Neural cell (in vitro differentiated cells): Measurements from ENCODE around the gene SLIT3. TPM values are rescaled to one million over a fixed set of nuclear protein-coding genes. Genes with fewer than 3 reads are reported as not detected.

Experiments used
- H2AFZ ChIP-seq: fragments of 200-600, 300-800 bp; sonication (generic), shearing (Covaris generic); 2 replicates; pipeline ENCODE4 v1.6.0; 2014; ENCODE audit warnings: low read depth, mild to moderate bottlenecking, antibody characterized with exemption, low read length, moderate library complexity
- H3F3A ChIP-seq: fragments of 200-600 bp; shearing (Covaris generic); 2 replicates; pipeline ENCODE4 v1.6.1; 2016; ENCODE audit warnings: mild to moderate bottlenecking, moderate library complexity, mixed read lengths, antibody characterized with exemption, low read length; ENCODE audit not compliant: insufficient read depth, poor library complexity, severe bottlenecking
- H3K27ac ChIP-seq: fragments of 200-600, 300-800 bp; sonication (generic), shearing (Covaris generic); 2 replicates; pipeline ENCODE4 v1.5.1; 2014; ENCODE audit warnings: mild to moderate bottlenecking, low read length, moderate library complexity
- H3K27me3 ChIP-seq: fragments of 300-800, 200-600 bp; sonication (generic), shearing (Covaris generic); 2 replicates; pipeline ENCODE4 v1.6.0; 2014; ENCODE audit warnings: mild to moderate bottlenecking, low read depth, low read length, moderate library complexity; ENCODE audit not compliant: insufficient read depth
- H3K36me3 ChIP-seq: fragments of 300-800, 200-600 bp; sonication (generic), shearing (Covaris generic); 2 replicates; pipeline ENCODE4 v1.5.1; 2014; ENCODE audit warnings: mild to moderate bottlenecking, antibody characterized with exemption, low read length, moderate library complexity; ENCODE audit not compliant: insufficient read depth
- H3K4me2 ChIP-seq: fragments of 300-800, 200-600 bp; sonication (generic), shearing (Covaris generic); 2 replicates; pipeline ENCODE4 v1.6.0; 2014; ENCODE audit warnings: mild to moderate bottlenecking, low read length
- H3K4me3 ChIP-seq: fragments of 300-800, 200-600 bp; sonication (generic), shearing (Covaris generic); 2 replicates; pipeline ENCODE4 v1.5.1; 2014; ENCODE audit warnings: mild to moderate bottlenecking, low read length, moderate library complexity
- H3K79me2 ChIP-seq: fragments of 200-600 bp; shearing (Covaris generic); replicated peaks from 2 replicates; pipeline ENCODE4 v1.6.0; 2014; ENCODE audit warnings: mild to moderate bottlenecking, low read length, moderate library complexity; ENCODE audit not compliant: insufficient read depth
- H3K9ac ChIP-seq: fragments of 300-800, 200-600 bp; sonication (generic), shearing (Covaris generic); 2 replicates; pipeline ENCODE4 v1.6.1; 2016; ENCODE audit warnings: mild to moderate bottlenecking, low read length, mixed read lengths
- H3K9me2 ChIP-seq: fragments of 200-600 bp; shearing (Covaris generic); 2 replicates; pipeline ENCODE4 v1.6.1; 2016; ENCODE audit warnings: mild to moderate bottlenecking, low read length, mixed read lengths; ENCODE audit not compliant: insufficient read depth
- H3K9me3 ChIP-seq: fragments of 200-600, 300-800 bp; sonication (generic), shearing (Covaris generic); 2 replicates; pipeline ENCODE4 v1.6.1; 2016; ENCODE audit warnings: mild to moderate bottlenecking, mixed run types, low read length, moderate library complexity, mixed read lengths
- H4K20me1 ChIP-seq: fragments of 200-600 bp; shearing (Covaris generic); 2 replicates; pipeline ENCODE4 v1.6.1; 2016; ENCODE audit warnings: mild to moderate bottlenecking, mixed run types; ENCODE audit not compliant: insufficient read depth
- CTCF ChIP-seq: fragments of 450-650 bp; IDR thresholded peaks from 2 replicates; pipeline ENCODE4 v1.5.1; 2014; ENCODE audit warnings: antibody characterized with exemption, mild to moderate bottlenecking, moderate library complexity; ENCODE audit not compliant: poor library complexity, severe bottlenecking
- EP300 ChIP-seq: fragments of 450-650 bp; conservative IDR thresholded peaks from 2 replicates; pipeline ENCODE4 v1.6.1; 2014; ENCODE audit warnings: antibody characterized with exemption, mild to moderate bottlenecking, moderate library complexity; ENCODE audit not compliant: poor library complexity, severe bottlenecking
- EZH2 ChIP-seq: fragments of 200-600, 300-800 bp; shearing (Covaris generic), sonication (generic); IDR thresholded peaks from 2 replicates; pipeline ENCODE4 v1.6.1; 2014; ENCODE audit warnings: antibody characterized with exemption, low read length, borderline replicate concordance, mild to moderate bottlenecking; ENCODE audit not compliant: insufficient read depth, poor library complexity, severe bottlenecking
- MXI1 ChIP-seq: fragments of 450-650 bp; conservative IDR thresholded peaks from 2 replicates; pipeline ENCODE4 v1.6.1; 2014; ENCODE audit warnings: antibody characterized with exemption, mild to moderate bottlenecking; ENCODE audit not compliant: poor library complexity, severe bottlenecking
- POLR2AphosphoS5 ChIP-seq: IDR thresholded peaks from 2 replicates; pipeline ENCODE4 v1.6.1; 2012
- RAD21 ChIP-seq: fragments of 450-650 bp; conservative IDR thresholded peaks from 2 replicates; pipeline ENCODE4 v1.6.1; 2014; ENCODE audit warnings: antibody characterized with exemption, mild to moderate bottlenecking, moderate library complexity
- REST ChIP-seq: IDR thresholded peaks from 2 replicates; pipeline ENCODE4 v1.6.1; 2012; ENCODE audit warnings: borderline replicate concordance
- SMC3 ChIP-seq: fragments of 450-650 bp; conservative IDR thresholded peaks from 2 replicates; pipeline ENCODE4 v1.6.1; 2014; ENCODE audit warnings: antibody characterized with exemption, mild to moderate bottlenecking, moderate library complexity; ENCODE audit not compliant: poor library complexity
- TAF1 ChIP-seq: IDR thresholded peaks from 2 replicates; pipeline ENCODE4 v1.6.1; 2012; ENCODE audit warnings: low read depth
- polyA plus RNA-seq: library from polyadenylated mRNA; depleted of rRNA; stranded (reverse); fragments of >200 nt; gene quantifications from 2 replicates; pipeline ENCODE4 v1.2.3, GENCODE V29; 2014

Gene SLIT3
- polyA plus RNA-seq, 1 donor from 2014 or later, result 1.2 TPM

GRCh38 chr5:169268019-169268418, 32.9 kb downstream of the SLIT3 start:
- Histone ChIP-seq H4K20me1 (no peaks in the 10 kb centered on the region), H3F3A (no peaks in the 10 kb centered on the region), H3K4me3 (no peak overlapping the region), H3K79me2 (no peaks in the 10 kb centered on the region), H3K4me2 (no peak overlapping the region), H3K9ac (no peak overlapping the region), H3K36me3 (no peaks in the 10 kb centered on the region), H3K9me2 (no peaks in the 10 kb centered on the region), H3K9me3 (no peaks in the 10 kb centered on the region), H3K27ac (no peak overlapping the region), H2AFZ (no peak overlapping the region), H3K27me3 (no peaks in the 10 kb centered on the region)
- no peak for TF ChIP-seq CTCF
- TF ChIP-seq POLR2AphosphoS5, result no peak
- no peak for TF ChIP-seq TAF1
- no peak for TF ChIP-seq EP300
- TF ChIP-seq REST, result no peak
- no peak for TF ChIP-seq EZH2
- no peak for TF ChIP-seq RAD21
- no peak for TF ChIP-seq SMC3
- no peak for TF ChIP-seq MXI1

GRCh38 chr5:169265888-169266287, 35.1 kb downstream of the SLIT3 start:
- no peaks in the 10 kb centered on the region for H3K36me3 ChIP-seq
- H3K4me2 ChIP-seq, result no peak overlapping the region
- H3K9ac ChIP-seq, result no peak overlapping the region
- H3K9me2 ChIP-seq, result no peaks in the 10 kb centered on the region
- H4K20me1 ChIP-seq, result no peaks in the 10 kb centered on the region
- H3K27me3 ChIP-seq, result no peaks in the 10 kb centered on the region
- no peak overlapping the region for H3K4me3 ChIP-seq
- TF ChIP-seq SMC3 (no peak), POLR2AphosphoS5 (no peak), EZH2 (no peak), CTCF (no peak), REST (no peak), MXI1 (no peak), RAD21 (no peak), EP300 (no peak), TAF1 (no peak)
- no peaks in the 10 kb centered on the region for H3F3A ChIP-seq
- no peaks in the 10 kb centered on the region for H3K79me2 ChIP-seq
- H3K27ac ChIP-seq, result no peak overlapping the region
- H2AFZ ChIP-seq, result no peak overlapping the region
- no peaks in the 10 kb centered on the region for H3K9me3 ChIP-seq
